ENCODE data around the gene SLC26A9. TPM values are rescaled to one million over a fixed set of nuclear protein-coding genes. Genes with fewer than 3 reads are reported as not detected.

Gene SLC26A9
- total and polyA plus RNA-seq, 2 experiments from 2014 or later: not detected

- peaks cover 6% of the 10 kb centered on the region for H3K27me3 Mint-ChIP-seq (ENCODE audit: insufficient read depth, low read depth, poor library complexity)
- no peak overlapping the region for H3K4me3 Mint-ChIP-seq
- TF ChIP-seq EZH2phosphoT487 (IDR thresholded peaks at IDR 0.05; ENCODE audit: unreplicated experiment): no peak
- TF ChIP-seq REST (IDR thresholded peaks at IDR 0.05; ENCODE audit: unreplicated experiment): no peak
- TF ChIP-seq ETS1 (IDR thresholded peaks at IDR 0.05): no peak
- no peak for TF ChIP-seq ZNF114 (CRISPR knock-in tag; IDR thresholded peaks at IDR 0.05)
- TF ChIP-seq ZNF331 (CRISPR knock-in tag; IDR thresholded peaks at IDR 0.05; ENCODE audit: low read depth): no peak
- TF ChIP-seq CTCF (conservative IDR thresholded peaks at IDR 0.05; ENCODE audit: low read depth in 2 of 2): no peak
- TF ChIP-seq ZNF462 (CRISPR knock-in tag; IDR thresholded peaks at IDR 0.05): no peak
- no peak for TF ChIP-seq NANOG (IDR thresholded peaks at IDR 0.05; ENCODE audit: borderline replicate concordance)
- no peak for TF ChIP-seq CREB1 (CRISPR knock-in tag; IDR thresholded peaks at IDR 0.05; ENCODE audit: low read depth)
- TF ChIP-seq JUNB (IDR thresholded peaks at IDR 0.05; ENCODE audit: unreplicated experiment): no peak
- TF ChIP-seq POLR2AphosphoS5 (IDR thresholded peaks at IDR 0.05; ENCODE audit: low read depth): no peak
- TF ChIP-seq EZH2 (IDR thresholded peaks at IDR 0.05; ENCODE audit: low read depth, unreplicated experiment): no peak
- no peak for TF ChIP-seq STAT1 (IDR thresholded peaks at IDR 0.05; ENCODE audit: unreplicated experiment)
- Histone ChIP-seq H3K27ac (ENCODE audit: low read depth) (no peak overlapping the region), H3K4me2 (no peak overlapping the region), H3K27me3 (ENCODE audit: insufficient read depth) (no peaks in the 10 kb centered on the region), H3K36me3 (ENCODE audit: insufficient read depth) (no peaks in the 10 kb centered on the region), H3K4me1 (ENCODE audit: insufficient read depth) (0 out of 2 replicates have a peak, but pooled peaks cover 15% of the 10 kb centered on the region), H3K9me2 (ENCODE audit: insufficient read depth) (no peaks in the 10 kb centered on the region; the same call in 1 of the 2 replicates), H2AFZ (no peak overlapping the region), H3K4me3 (no peak overlapping the region), H4K20me1 (replicated peaks; ENCODE audit: insufficient read depth) (no peaks in the 10 kb centered on the region; the same call in 1 of the 2 replicates), H3K79me2 (replicated peaks; ENCODE audit: insufficient read depth) (no peaks in the 10 kb centered on the region), H3F3A (replicated peaks; ENCODE audit: low read depth) (no peaks in the 10 kb centered on the region)
- ATAC-seq (no peak), DNase-seq (ENCODE audit: low spot score) (no peak)
- H3K36me3 Mint-ChIP-seq (ENCODE audit: low read depth): no peaks in the 10 kb centered on the region
- H3K9me3 Mint-ChIP-seq: no peaks in the 10 kb centered on the region
- H3K27ac Mint-ChIP-seq: no peak overlapping the region
- H3K4me1 Mint-ChIP-seq: peaks cover 12% of the 10 kb centered on the region; the same call in 2 of the 3 replicates
Observed at GRCh38 chr1:205991237-205991636, 48.0 kb upstream of the SLC26A9 start.

Data from GM23338 (cell line).